GM18873 (cell line): Measurements from ENCODE around the gene MACROH2A2.
"Not testable (repeated sequence)": the region's sequence is repeated elsewhere in the genome, so short reads cannot be mapped to it uniquely, and the experiment has no call there.

ENCODE experiments used
- ATAC-seq: cut with Tn5 transposase; IDR thresholded peaks from one replicate; pipeline ENCODE4 v1.9.1; 2021; ENCODE audit warnings: mild to moderate bottlenecking, moderate library complexity, moderate number of reproducible peaks; ENCODE audit not compliant: unreplicated experiment, low FRiP score

MACROH2A2 gene

GRCh38 chr10:70146489-70147258 lies 94.0 kb downstream of the MACROH2A2 start, which contains the start of gene TYSND1:
Gene TYSND1, minus strand, starts transcription at chr10:70146700. Its CDS starts 114 bp downstream, at chr10:70146586.
- ATAC-seq, result peak; percentile 88

GRCh38 chr10:70147259-70147625 lies 94.6 kb downstream of the MACROH2A2 start:
- no peak for ATAC-seq

DNA sequence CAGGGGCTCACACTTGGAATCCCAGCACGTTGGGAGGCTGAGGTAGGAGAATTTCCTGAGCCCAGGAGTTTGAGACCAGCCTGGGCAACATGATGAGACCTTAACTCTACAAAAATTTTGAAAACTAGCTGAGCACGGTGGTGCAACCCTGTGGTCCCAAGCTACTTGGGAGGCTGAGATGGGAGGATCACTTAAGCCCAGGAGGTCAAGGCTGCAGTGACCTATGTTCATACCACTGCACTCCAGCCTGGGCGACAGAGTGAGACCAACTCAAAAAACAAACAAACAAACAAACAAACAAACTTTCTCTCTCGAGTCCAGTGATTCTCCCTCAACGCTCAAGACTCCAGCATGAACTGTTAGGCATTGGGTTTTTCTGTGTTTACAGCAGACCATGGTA lies 95.9 kb downstream of the MACROH2A2 start:
- ATAC-seq, result no peak

DNA sequence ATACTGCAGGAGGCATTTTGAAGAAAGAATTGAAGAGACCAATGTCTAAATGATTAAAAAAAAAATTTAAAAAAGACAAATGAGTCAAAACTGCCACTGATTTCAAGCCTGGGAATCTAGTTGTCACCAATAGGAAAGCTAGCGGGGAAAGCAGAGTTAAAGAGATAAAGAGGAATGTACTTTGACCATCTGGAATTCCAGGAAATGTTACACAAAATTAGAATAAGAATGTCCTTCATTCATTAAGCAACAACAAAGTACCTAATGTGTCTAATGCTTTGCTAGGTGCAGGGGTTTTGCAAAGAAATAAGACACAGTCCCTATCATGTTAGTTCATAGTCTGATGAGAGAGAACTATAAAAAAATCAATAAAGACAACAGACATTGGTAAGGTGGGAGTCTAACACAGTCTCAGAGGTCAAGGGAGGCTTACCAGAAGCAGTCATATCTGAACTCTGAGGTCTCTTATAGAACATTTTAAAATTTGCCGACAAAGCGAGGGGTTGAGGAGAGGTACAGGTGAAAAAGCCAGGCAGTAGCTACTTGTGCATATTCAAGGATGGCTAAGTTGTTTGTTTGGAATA lies 102.7 kb downstream of the MACROH2A2 start:
- no peak for ATAC-seq

- ATAC-seq, result no peak
Measured at GRCh38 chr10:70158113-70158512, 105.5 kb downstream of the MACROH2A2 start.

- ATAC-seq, result not testable (repeated sequence)
Measured at GRCh38 chr10:70159366-70159765, 106.7 kb downstream of the MACROH2A2 start.

DNA sequence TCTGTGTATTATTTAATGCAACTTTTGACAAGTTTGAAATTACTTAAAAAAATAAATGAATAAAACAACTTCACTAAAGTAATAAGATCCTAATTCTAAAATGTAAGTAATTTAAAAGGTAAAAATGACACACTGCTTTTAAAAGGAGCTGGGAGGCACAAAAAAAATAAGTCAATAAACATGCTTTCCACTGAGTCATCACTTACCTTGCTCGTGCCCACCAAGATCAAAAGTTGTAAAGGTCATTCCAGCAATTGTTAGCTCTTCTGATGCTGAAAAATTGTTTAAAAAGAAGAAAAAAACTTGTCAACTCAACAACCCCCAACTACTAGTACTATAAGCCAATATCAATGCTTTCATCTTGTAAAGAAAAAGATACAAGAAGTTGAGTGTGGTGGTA lies 108.2 kb downstream of the MACROH2A2 start:
- ATAC-seq, result no peak
